SK-N-SH (cell line): ENCODE results near the gene PKP2. TPM values are rescaled to one million over a fixed set of nuclear protein-coding genes. Genes with fewer than 3 reads are reported as not detected.

Experiments used
- CTCF ChIA-PET: fragments of 300-600, 350-600 bp; formaldehyde crosslinking; extraction: SDS; loops from one replicate; lab custom pipeline; 2021; lab: Yijun Ruan, JAX
- POLR2A ChIA-PET: fragments of 350-600 bp; sonication (Branson Sonifier 250); formaldehyde crosslinking; extraction: SDS; loops from one replicate; lab custom pipeline; 2020; ENCODE audit warnings: antibody characterized with exemption, inconsistent platforms; lab: Yijun Ruan, JAX
- DNase-seq: peaks from one replicate; pipeline ENCODE4 v3.0.0; 2012
- H2AFZ ChIP-seq: fragments of 200-600 bp; sonication (generic); 2 replicates; pipeline ENCODE4 v1.8.1; 2016; ENCODE audit warnings: antibody characterized with exemption, mild to moderate bottlenecking, low read depth
- H3F3A ChIP-seq: fragments of 200-600 bp; sonication (generic); replicated peaks from 2 replicates; pipeline ENCODE3; 2016; ENCODE audit warnings: antibody characterized with exemption, mild to moderate bottlenecking; ENCODE audit not compliant: insufficient read depth
- H3K27ac ChIP-seq, 2 experiments: fragments of 200-500 bp in 1 of 2; fragments of 200-600 bp in 1 of 2; sonication (Bioruptor generic) in 1 of 2; sonication (generic), shearing (Covaris generic) in 1 of 2; 2 replicates each; pipeline versions ENCODE4 v1.5.1 to v1.6.1; 2014 to 2016; ENCODE audit warnings: low read depth in 2 of 2, inconsistent platforms in 1 of 2, low read length in 1 of 2, mild to moderate bottlenecking in 1 of 2, mixed read lengths in 1 of 2
- H3K27me3 ChIP-seq: fragments of 200-600 bp; sonication (generic), shearing (Covaris generic); 2 replicates; pipeline ENCODE4 v1.6.1; 2016; ENCODE audit warnings: mixed run types; ENCODE audit not compliant: insufficient read depth
- H3K36me3 ChIP-seq, 2 experiments: fragments of 200-500 bp in 1 of 2; fragments of 200-600 bp in 1 of 2; sonication (Bioruptor generic) in 1 of 2; sonication (generic) in 1 of 2; replicated peaks in 1 of 2; 2 replicates each; pipeline versions ENCODE3 to v1.5.1; 2014 to 2016; ENCODE audit warnings: low read length in 1 of 2, mild to moderate bottlenecking in 1 of 2; ENCODE audit not compliant: insufficient read depth in 2 of 2, control insufficient read depth in 1 of 2
- H3K4me1 ChIP-seq, 2 experiments: fragments of 200-500 bp in 1 of 2; fragments of 200-600 bp in 1 of 2; sonication (Bioruptor generic) in 1 of 2; sonication (generic), shearing (Covaris generic) in 1 of 2; 2 replicates each; pipeline versions ENCODE4 v1.5.1 to v1.6.1; 2014 to 2016; ENCODE audit warnings: low read depth in 1 of 2, low read length in 1 of 2, mixed run types in 1 of 2; ENCODE audit not compliant: insufficient read depth in 2 of 2, control insufficient read depth in 1 of 2
- H3K4me2 ChIP-seq: fragments of 200-600 bp; sonication (generic), shearing (Covaris generic); 2 replicates; pipeline ENCODE4 v1.6.1; 2017; ENCODE audit warnings: mixed run types
- H3K4me3 ChIP-seq, 2 experiments: fragments of 200-500 bp in 1 of 2; fragments of 200-600 bp in 1 of 2; sonication (Bioruptor generic) in 1 of 2; sonication (generic), shearing (Covaris generic) in 1 of 2; 2 replicates each; pipeline versions ENCODE4 v1.5.1 to v1.8.1; 2014 to 2016; ENCODE audit warnings: low read depth in 2 of 2, inconsistent platforms in 1 of 2, low read length in 1 of 2, mild to moderate bottlenecking in 1 of 2, mixed read lengths in 1 of 2, moderate library complexity in 1 of 2
- H3K79me2 ChIP-seq: fragments of 200-600 bp; sonication (generic); 2 replicates; pipeline ENCODE4 v1.8.1; 2017; ENCODE audit warnings: mild to moderate bottlenecking; ENCODE audit not compliant: insufficient read depth
- H3K9ac ChIP-seq: fragments of 200-600 bp; sonication (generic); 2 replicates; pipeline ENCODE4 v1.6.1; 2017; ENCODE audit warnings: mixed run types
- H3K9me2 ChIP-seq: fragments of 200-600 bp; sonication (generic); 2 replicates; pipeline ENCODE4 v1.6.1; 2017; ENCODE audit warnings: mixed run types
- H3K9me3 ChIP-seq: fragments of 200-600 bp; sonication (generic); 2 replicates; pipeline ENCODE4 v1.6.1; 2017; ENCODE audit warnings: mixed run types, mild to moderate bottlenecking, moderate library complexity
- H4K20me1 ChIP-seq: fragments of 200-600 bp; sonication (generic); 2 replicates; pipeline ENCODE4 v1.6.1; 2017; ENCODE audit warnings: mild to moderate bottlenecking, mixed run types; ENCODE audit not compliant: insufficient read depth
- CHD2 ChIP-seq: fragments of 150-350 bp; IDR thresholded peaks from 2 replicates; pipeline ENCODE4 v1.6.1; 2018; ENCODE audit warnings: low read length; ENCODE audit not compliant: partially characterized antibody
- CTCF ChIP-seq: fragments of 200-600 bp; sonication (generic); IDR thresholded peaks from 2 replicates; pipeline ENCODE4 v1.6.1; 2017; ENCODE audit warnings: antibody characterized with exemption, mild to moderate bottlenecking, moderate library complexity
- FOXJ3 ChIP-seq: sonication (generic); formaldehyde crosslinking; IDR thresholded peaks from 2 replicates; pipeline ENCODE4 v1.5.1; 2020; ENCODE audit warnings: mild to moderate bottlenecking, missing genetic modification reagents
- FOXM1 ChIP-seq: IDR thresholded peaks from 2 replicates; pipeline ENCODE4 v1.4.0; 2012; ENCODE audit warnings: low read depth, mild to moderate bottlenecking
- GABPA ChIP-seq: IDR thresholded peaks from 2 replicates; pipeline ENCODE4 v1.4.0; 2012; ENCODE audit warnings: low read depth, mild to moderate bottlenecking
- MAX ChIP-seq: IDR thresholded peaks from 2 replicates; pipeline ENCODE4 v1.4.0; 2012; ENCODE audit warnings: low read depth
- NRF1 ChIP-seq: IDR thresholded peaks from 2 replicates; pipeline ENCODE4 v1.6.1; 2012; ENCODE audit warnings: low read depth, mild to moderate bottlenecking, low read length
- PBX3 ChIP-seq: IDR thresholded peaks from 2 replicates; pipeline ENCODE4; 2012
- RAD21 ChIP-seq: IDR thresholded peaks from 2 replicates; pipeline ENCODE4 v1.6.1; 2012; ENCODE audit warnings: mild to moderate bottlenecking, low read length
- TAF1 ChIP-seq: IDR thresholded peaks from 2 replicates; pipeline ENCODE4 v1.6.1; 2012; ENCODE audit warnings: low read depth, mild to moderate bottlenecking, low read length, moderate library complexity, borderline replicate concordance
- TCF12 ChIP-seq: IDR thresholded peaks from 2 replicates; pipeline ENCODE4 v1.4.0; 2012
- TEAD4 ChIP-seq: IDR thresholded peaks from 2 replicates; pipeline ENCODE4 v1.4.0; 2012; ENCODE audit warnings: mild to moderate bottlenecking, borderline replicate concordance; ENCODE audit not compliant: insufficient read depth
- YY1 ChIP-seq: IDR thresholded peaks from 2 replicates; pipeline ENCODE4 v1.4.0; 2012; ENCODE audit warnings: low read depth, mild to moderate bottlenecking
- ZBTB33 ChIP-seq: IDR thresholded peaks from 2 replicates; pipeline ENCODE4 v1.4.0; 2012; ENCODE audit warnings: low read depth, borderline replicate concordance
- WGBS: methylation state at CpG from one replicate; pipeline ENCODE4 v1.1.6; 2017; ENCODE audit warnings: low lambda C conversion rate; 5-methylcytosine and 5-hydroxymethylcytosine counted together
- polyA plus RNA-seq, 3 experiments: library from polyadenylated mRNA; depleted of rRNA; stranded (reverse); fragments of >200 nt; gene quantifications; 2 replicates each; pipeline ENCODE4 v1.2.3, GENCODE V29; 2012

Gene PKP2
- polyA plus RNA-seq, 1 of the 3 experiments (the other 2 are of a cell fraction) = 0.10 TPM

- 15% methylated on average over 2 of the region's 2 CpGs for WGBS
- ChIA-PET CTCF (interaction anchor here (1.3 to 3.3 kb wide), 2 partner anchors 65 to 98 kb away, joined by 5 to 10 read pairs; partner anchors contain the start of gene YARS2), POLR2A (interaction anchor here (1.4 kb wide), 1 partner anchor 64 kb away, joined by 3 read pairs; no protein-coding TSS in a partner anchor)
- no peak for TF ChIP-seq GABPA
- TF ChIP-seq FOXM1 = no peak
- no peak for TF ChIP-seq YY1
- TF ChIP-seq CHD2 = no peak
- TF ChIP-seq TAF1 = no peak
- H3K4me1 ChIP-seq = peaks cover 0 to 9% of the 10 kb centered on the region in 2 experiments; a peak in 2 of 4 replicates
- no peaks in the 10 kb centered on the region for H3K27me3 ChIP-seq
- H3K9me3 ChIP-seq = no peaks in the 10 kb centered on the region
- no peak overlapping the region for H2AFZ ChIP-seq
- H3K4me2 ChIP-seq = no peak overlapping the region
- no peak overlapping the region for H3K9ac ChIP-seq
- no peaks in the 10 kb centered on the region for H3K36me3 ChIP-seq
- H3K4me3 ChIP-seq = no peak overlapping the region
- H3K9me2 ChIP-seq = no peaks in the 10 kb centered on the region
- H3F3A ChIP-seq = no peaks in the 10 kb centered on the region
- H3K79me2 ChIP-seq = no peaks in the 10 kb centered on the region
- H3K27ac ChIP-seq = peak overlapping the region in 1 of 2 experiments; percentile 82; a peak in 2 of 4 replicates
- no peak for DNase-seq
- H4K20me1 ChIP-seq = no peaks in the 10 kb centered on the region
Observed at GRCh38 chr12:32820376-32820931, 76.1 kb downstream of the PKP2 start.

GRCh38 chr12:32819424-32819823 is 77.2 kb downstream of the PKP2 start:
- Histone ChIP-seq H3K9me2 (no peaks in the 10 kb centered on the region), H3K9ac (no peak overlapping the region), H3K4me1 (peaks cover 0 to 9% of the 10 kb centered on the region in 2 experiments; a peak in 2 of 4 replicates), H2AFZ (no peak overlapping the region), H3F3A (no peaks in the 10 kb centered on the region), H4K20me1 (no peaks in the 10 kb centered on the region), H3K9me3 (no peaks in the 10 kb centered on the region), H3K79me2 (no peaks in the 10 kb centered on the region), H3K4me2 (no peak overlapping the region), H3K36me3 (no peaks in the 10 kb centered on the region), H3K27me3 (no peaks in the 10 kb centered on the region), H3K4me3 (no peak overlapping the region), H3K27ac (no peak overlapping the region)
- ChIA-PET CTCF (interaction anchor here (1.3 kb wide), 1 partner anchor 99 kb away, joined by 5 read pairs; no protein-coding TSS in a partner anchor), POLR2A (no interaction called here)
- TF ChIP-seq RAD21 = no peak
- no peak for TF ChIP-seq PBX3
- no peak for TF ChIP-seq MAX
- no peak for TF ChIP-seq TCF12
- no peak for TF ChIP-seq FOXJ3 (CRISPR knock-in tag)
- TF ChIP-seq TAF1 = no peak
- TF ChIP-seq GABPA = no peak
- no peak for TF ChIP-seq CTCF
- no peak for TF ChIP-seq TEAD4
- TF ChIP-seq NRF1 = no peak
- TF ChIP-seq YY1 = no peak
- TF ChIP-seq ZBTB33 = no peak
- TF ChIP-seq FOXM1 = no peak
- no peak for DNase-seq
